Natural killer cell treated with Interleukin-12 subunit alpha and Interleukin-12 subunit beta and Interleukin-15 and Interleukin-18, amount 100 ng/mL, for 72 hours (primary cell): ENCODE data around the gene HEXD. TPM values are rescaled to one million over a fixed set of nuclear protein-coding genes. Genes with fewer than 3 reads are reported as not detected.
A peak's percentile ranks its signal among the peaks of the same experiment; 100 is the strongest.

ENCODE experiments used
- ATAC-seq, 2 donors: fragments of 150-1000 bp; cut with Tn5 transposase in 1 of 2; sonication (Bioruptor Pico), chemical (Tn5 transposase) in 1 of 2; 2 replicates each; pipeline ENCODE4 v1.10.0; 2021
- DNase-seq: peaks from one replicate; pipeline ENCODE4 v3.0.0; 2022; ENCODE audit warnings: low spot score
- H3K27ac Mint-ChIP-seq, 2 donors: 1 replicate in 1 of 2; 2 replicates in 1 of 2; pipeline ENCODE4 v1.8.0; 2022; ENCODE audit warnings: mixed read lengths in 2 of 2, mild to moderate bottlenecking in 1 of 2, moderate library complexity in 1 of 2
- H3K27me3 Mint-ChIP-seq, 2 donors: 1 replicate in 1 of 2; 2 replicates in 1 of 2; pipeline ENCODE4 v1.8.0; 2022; ENCODE audit warnings: mixed read lengths in 2 of 2
- H3K36me3 Mint-ChIP-seq: one replicate; pipeline ENCODE4 v1.8.0; 2022; ENCODE audit warnings: mixed read lengths
- H3K4me1 Mint-ChIP-seq, 2 donors: 1 replicate in 1 of 2; 2 replicates in 1 of 2; pipeline ENCODE4 v1.8.0; 2022; ENCODE audit warnings: low read depth in 2 of 2, mixed read lengths in 2 of 2, mild to moderate bottlenecking in 1 of 2
- H3K4me3 Mint-ChIP-seq: one replicate; pipeline ENCODE4 v1.8.0; 2022; ENCODE audit warnings: mixed read lengths
- H3K9me3 Mint-ChIP-seq: 2 replicates; pipeline ENCODE4 v1.8.0; 2022; ENCODE audit warnings: mixed read lengths
- total RNA-seq, 2 donors: library from RNA; stranded (reverse); gene quantifications; one replicate each; pipeline ENCODE4 v1.2.3, GENCODE V29; 2022

HEXD gene
- total RNA-seq, 2 donors from 2014 or later: 19.5 to 40.1 TPM

- Mint-ChIP-seq H3K36me3 (no peaks in the 10 kb centered on the region), H3K4me3 (no peak overlapping the region), H3K9me3 (no peaks in the 10 kb centered on the region), H3K27ac (no peak overlapping the region), H3K4me1 (peaks cover 0 to 5% of the 10 kb centered on the region in 2 donors), H3K27me3 (peaks cover 8 to 9% of the 10 kb centered on the region in 2 donors)
- ATAC-seq: no peak
- DNase-seq: no peak
Measured at GRCh38 chr17:82386881-82387704, 31.1 kb upstream of the HEXD start.

- H3K27me3 Mint-ChIP-seq: peaks cover 8 to 9% of the 10 kb centered on the region in 2 donors
- H3K4me3 Mint-ChIP-seq: no peak overlapping the region
- no peak overlapping the region for H3K27ac Mint-ChIP-seq
- H3K36me3 Mint-ChIP-seq: no peaks in the 10 kb centered on the region
- no peaks in the 10 kb centered on the region for H3K9me3 Mint-ChIP-seq
- DNase-seq (no peak), ATAC-seq (no peak)
- peaks cover 0 to 5% of the 10 kb centered on the region in 2 donors for H3K4me1 Mint-ChIP-seq
Measured at GRCh38 chr17:82387705-82388106, 30.4 kb upstream of the HEXD start.

- Mint-ChIP-seq H3K27ac (no peak overlapping the region), H3K36me3 (no peaks in the 10 kb centered on the region), H3K9me3 (no peaks in the 10 kb centered on the region), H3K4me3 (no peak overlapping the region), H3K4me1 (peaks cover 0 to 5% of the 10 kb centered on the region in 2 donors), H3K27me3 (peaks cover 8 to 9% of the 10 kb centered on the region in 2 donors)
- peak in 1 of 2 donors; percentile 8 for ATAC-seq
- no peak for DNase-seq
Measured at GRCh38 chr17:82388223-82388921, 29.8 kb upstream of the HEXD start.

- no peak overlapping the region for H3K27ac Mint-ChIP-seq
- no peaks in the 10 kb centered on the region for H3K9me3 Mint-ChIP-seq
- no peak for DNase-seq
- H3K4me1 Mint-ChIP-seq: peaks cover 0 to 5% of the 10 kb centered on the region in 2 donors
- no peak overlapping the region for H3K4me3 Mint-ChIP-seq
- H3K27me3 Mint-ChIP-seq: peaks cover 5 to 9% of the 10 kb centered on the region in 2 donors
- ATAC-seq: no peak
- no peaks in the 10 kb centered on the region for H3K36me3 Mint-ChIP-seq
Measured at GRCh38 chr17:82388922-82389283, 29.2 kb upstream of the HEXD start.

- Mint-ChIP-seq H3K27me3 (peaks cover 5 to 9% of the 10 kb centered on the region in 2 donors), H3K9me3 (no peaks in the 10 kb centered on the region), H3K4me3 (no peak overlapping the region), H3K36me3 (no peaks in the 10 kb centered on the region), H3K27ac (no peak overlapping the region), H3K4me1 (peaks cover 0 to 5% of the 10 kb centered on the region in 2 donors)
- DNase-seq (no peak), ATAC-seq (no peak)
Measured at GRCh38 chr17:82389379-82389778, 28.8 kb upstream of the HEXD start.

- no peak overlapping the region for H3K27ac Mint-ChIP-seq
- peaks cover 0 to 5% of the 10 kb centered on the region in 2 donors for H3K4me1 Mint-ChIP-seq
- H3K9me3 Mint-ChIP-seq: no peaks in the 10 kb centered on the region
- H3K27me3 Mint-ChIP-seq: peaks cover 5 to 9% of the 10 kb centered on the region in 2 donors
- H3K4me3 Mint-ChIP-seq: no peak overlapping the region
- DNase-seq (no peak), ATAC-seq (no peak)
- H3K36me3 Mint-ChIP-seq: no peaks in the 10 kb centered on the region
Measured at GRCh38 chr17:82390015-82390859, 27.9 kb upstream of the HEXD start.

GRCh38 chr17:82390860-82391435 is 27.2 kb upstream of the HEXD start:
- Mint-ChIP-seq H3K4me3 (no peak overlapping the region), H3K9me3 (no peaks in the 10 kb centered on the region), H3K27ac (no peak overlapping the region), H3K36me3 (no peaks in the 10 kb centered on the region), H3K27me3 (peaks cover 5 to 9% of the 10 kb centered on the region in 2 donors), H3K4me1 (peaks cover 3 to 5% of the 10 kb centered on the region in 2 donors)
- DNase-seq (no peak), ATAC-seq (no peak)

- no peaks in the 10 kb centered on the region for H3K9me3 Mint-ChIP-seq
- H3K36me3 Mint-ChIP-seq: no peaks in the 10 kb centered on the region
- H3K4me1 Mint-ChIP-seq: peaks cover 5 to 8% of the 10 kb centered on the region in 2 donors
- ATAC-seq: no peak
- H3K27ac Mint-ChIP-seq: no peak overlapping the region
- no peak for DNase-seq
- H3K4me3 Mint-ChIP-seq: no peak overlapping the region
- H3K27me3 Mint-ChIP-seq: peaks cover 5 to 9% of the 10 kb centered on the region in 2 donors
Measured at GRCh38 chr17:82391496-82392066, 26.6 kb upstream of the HEXD start.

GRCh38 chr17:82392209-82392920 is 25.8 kb upstream of the HEXD start:
- no peak overlapping the region for H3K4me3 Mint-ChIP-seq
- ATAC-seq: no peak
- peak; percentile 58 for DNase-seq
- peaks cover 5 to 7% of the 10 kb centered on the region in 2 donors for H3K27me3 Mint-ChIP-seq
- no peak overlapping the region for H3K27ac Mint-ChIP-seq
- no peaks in the 10 kb centered on the region for H3K9me3 Mint-ChIP-seq
- H3K36me3 Mint-ChIP-seq: no peaks in the 10 kb centered on the region
- H3K4me1 Mint-ChIP-seq: peaks cover 5 to 8% of the 10 kb centered on the region in 2 donors

GRCh38 chr17:82392941-82393340 is 25.2 kb upstream of the HEXD start:
- no peak for ATAC-seq
- H3K4me3 Mint-ChIP-seq: no peak overlapping the region
- H3K27ac Mint-ChIP-seq: no peak overlapping the region
- H3K9me3 Mint-ChIP-seq: no peaks in the 10 kb centered on the region
- peaks cover 0 to 1% of the 10 kb centered on the region in 2 donors for H3K27me3 Mint-ChIP-seq
- DNase-seq: peak; percentile 5
- peaks cover 0 to 8% of the 10 kb centered on the region in 2 donors for H3K4me1 Mint-ChIP-seq
- H3K36me3 Mint-ChIP-seq: no peaks in the 10 kb centered on the region

GRCh38 chr17:82394278-82394677 is 23.9 kb upstream of the HEXD start:
- Mint-ChIP-seq H3K4me3 (no peak overlapping the region), H3K27ac (no peak overlapping the region), H3K27me3 (no peaks in the 10 kb centered on the region), H3K36me3 (no peaks in the 10 kb centered on the region), H3K4me1 (peaks cover 0 to 8% of the 10 kb centered on the region in 2 donors), H3K9me3 (no peaks in the 10 kb centered on the region)
- ATAC-seq (no peak), DNase-seq (peak; percentile 45)

GRCh38 chr17:82396601-82397435 is 21.3 kb upstream of the HEXD start:
- no peak overlapping the region for H3K27ac Mint-ChIP-seq
- H3K27me3 Mint-ChIP-seq: no peaks in the 10 kb centered on the region
- no peaks in the 10 kb centered on the region for H3K9me3 Mint-ChIP-seq
- H3K36me3 Mint-ChIP-seq: no peaks in the 10 kb centered on the region
- ATAC-seq: no peak
- DNase-seq: peak; percentile 46
- no peak overlapping the region for H3K4me3 Mint-ChIP-seq
- H3K4me1 Mint-ChIP-seq: peaks cover 6 to 18% of the 10 kb centered on the region in 2 donors
